Measurements from ENCODE around the gene CDCP1.

DNA sequence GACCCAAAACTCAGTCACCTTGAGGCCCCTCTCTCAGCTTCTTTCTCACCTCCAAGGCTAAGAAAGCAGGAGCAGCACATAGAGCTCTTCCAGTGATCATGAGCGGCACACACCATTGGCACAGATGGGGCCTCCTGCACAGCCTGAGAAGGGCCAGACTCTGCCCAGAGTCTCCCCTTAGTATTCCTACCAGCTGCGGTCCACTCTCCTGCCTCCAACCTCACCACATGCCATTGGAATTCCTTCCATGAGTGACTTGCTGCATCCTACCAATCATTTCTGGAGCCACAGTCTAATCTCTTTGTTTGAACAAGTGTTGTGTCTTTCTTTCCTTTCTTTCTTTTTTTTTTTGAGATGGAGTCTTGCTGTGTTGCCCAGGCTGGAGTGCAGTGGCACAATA, 39.3 kb downstream of the CDCP1 start:
- TF ChIP-seq, protein P1, sequence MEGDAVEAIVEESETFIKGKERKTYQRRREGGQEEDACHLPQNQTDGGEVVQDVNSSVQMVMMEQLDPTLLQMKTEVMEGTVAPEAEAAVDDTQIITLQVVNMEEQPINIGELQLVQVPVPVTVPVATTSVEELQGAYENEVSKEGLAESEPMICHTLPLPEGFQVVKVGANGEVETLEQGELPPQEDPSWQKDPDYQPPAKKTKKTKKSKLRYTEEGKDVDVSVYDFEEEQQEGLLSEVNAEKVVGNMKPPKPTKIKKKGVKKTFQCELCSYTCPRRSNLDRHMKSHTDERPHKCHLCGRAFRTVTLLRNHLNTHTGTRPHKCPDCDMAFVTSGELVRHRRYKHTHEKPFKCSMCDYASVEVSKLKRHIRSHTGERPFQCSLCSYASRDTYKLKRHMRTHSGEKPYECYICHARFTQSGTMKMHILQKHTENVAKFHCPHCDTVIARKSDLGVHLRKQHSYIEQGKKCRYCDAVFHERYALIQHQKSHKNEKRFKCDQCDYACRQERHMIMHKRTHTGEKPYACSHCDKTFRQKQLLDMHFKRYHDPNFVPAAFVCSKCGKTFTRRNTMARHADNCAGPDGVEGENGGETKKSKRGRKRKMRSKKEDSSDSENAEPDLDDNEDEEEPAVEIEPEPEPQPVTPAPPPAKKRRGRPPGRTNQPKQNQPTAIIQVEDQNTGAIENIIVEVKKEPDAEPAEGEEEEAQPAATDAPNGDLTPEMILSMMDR (IDR thresholded peaks at IDR 0.05) = no peak
- no peak for TF ChIP-seq POLR2AphosphoS5 (IDR thresholded peaks at IDR 0.05)

Measured in upper lobe of left lung (tissue), 4 donors.